ENCODE results near the gene SLC34A1. TPM values are rescaled to one million over a fixed set of nuclear protein-coding genes. Genes with fewer than 3 reads are reported as not detected.

Gene SLC34A1
- total RNA-seq, 1 donor from 2014 or later = not detected

DNA sequence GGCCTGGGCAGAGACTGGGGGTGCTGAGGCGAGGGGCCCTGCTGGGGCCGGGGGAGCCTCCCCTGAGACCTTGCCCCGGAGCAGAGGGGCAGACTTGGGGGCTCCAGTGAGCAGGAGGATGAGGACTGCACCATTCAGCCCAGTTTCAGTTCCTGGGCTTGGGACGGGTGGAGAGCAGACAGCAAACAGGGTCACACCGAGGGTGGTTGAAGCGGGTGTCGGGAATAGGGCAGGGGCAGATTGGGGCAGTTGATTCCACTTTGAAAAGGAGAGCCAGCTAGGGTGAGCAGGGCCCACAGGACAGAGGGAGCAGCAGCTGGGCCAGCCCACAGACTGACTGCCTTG is 46.7 kb downstream of the SLC34A1 start:
- H3K4me1 Mint-ChIP-seq = peaks cover 75% of the 10 kb centered on the region
- H3K36me3 Mint-ChIP-seq (ENCODE audit: low read depth) = peaks cover 42% of the 10 kb centered on the region
- TF ChIP-seq, protein P1, sequence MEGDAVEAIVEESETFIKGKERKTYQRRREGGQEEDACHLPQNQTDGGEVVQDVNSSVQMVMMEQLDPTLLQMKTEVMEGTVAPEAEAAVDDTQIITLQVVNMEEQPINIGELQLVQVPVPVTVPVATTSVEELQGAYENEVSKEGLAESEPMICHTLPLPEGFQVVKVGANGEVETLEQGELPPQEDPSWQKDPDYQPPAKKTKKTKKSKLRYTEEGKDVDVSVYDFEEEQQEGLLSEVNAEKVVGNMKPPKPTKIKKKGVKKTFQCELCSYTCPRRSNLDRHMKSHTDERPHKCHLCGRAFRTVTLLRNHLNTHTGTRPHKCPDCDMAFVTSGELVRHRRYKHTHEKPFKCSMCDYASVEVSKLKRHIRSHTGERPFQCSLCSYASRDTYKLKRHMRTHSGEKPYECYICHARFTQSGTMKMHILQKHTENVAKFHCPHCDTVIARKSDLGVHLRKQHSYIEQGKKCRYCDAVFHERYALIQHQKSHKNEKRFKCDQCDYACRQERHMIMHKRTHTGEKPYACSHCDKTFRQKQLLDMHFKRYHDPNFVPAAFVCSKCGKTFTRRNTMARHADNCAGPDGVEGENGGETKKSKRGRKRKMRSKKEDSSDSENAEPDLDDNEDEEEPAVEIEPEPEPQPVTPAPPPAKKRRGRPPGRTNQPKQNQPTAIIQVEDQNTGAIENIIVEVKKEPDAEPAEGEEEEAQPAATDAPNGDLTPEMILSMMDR (IDR thresholded peaks at IDR 0.05) = no peak
- intact Hi-C loops (cut with micrococcal nuclease) = loop anchor here (1.0 kb wide), 4 partner anchors 15 to 41 kb away; partner anchors contain the start of gene PRR7
- peak overlapping the region; percentile 89 for H3K27ac Mint-ChIP-seq
- DNase-seq (peak; percentile 34), ATAC-seq (ENCODE audit: low read depth) (no peak)
- ChIA-PET CTCF (interaction anchor here (1.3 to 4.9 kb wide), 5 partner anchors 14 to 42 kb away, joined by 3 to 29 read pairs (median 20); partner anchors contain the start of gene PRR7), POLR2A (interaction anchor here (0.9 to 12.5 kb wide), 9 partner anchors 14 to 894 kb away, joined by 3 to 296 read pairs (median 12); partner anchors contain the start of genes DOK3, PDLIM7, PFN3 and PRR7)
- H3K4me3 Mint-ChIP-seq = peak overlapping the region; percentile 88
- H3K9me3 Mint-ChIP-seq = no peaks in the 10 kb centered on the region
- no peaks in the 10 kb centered on the region for H3K27me3 Mint-ChIP-seq

DNA sequence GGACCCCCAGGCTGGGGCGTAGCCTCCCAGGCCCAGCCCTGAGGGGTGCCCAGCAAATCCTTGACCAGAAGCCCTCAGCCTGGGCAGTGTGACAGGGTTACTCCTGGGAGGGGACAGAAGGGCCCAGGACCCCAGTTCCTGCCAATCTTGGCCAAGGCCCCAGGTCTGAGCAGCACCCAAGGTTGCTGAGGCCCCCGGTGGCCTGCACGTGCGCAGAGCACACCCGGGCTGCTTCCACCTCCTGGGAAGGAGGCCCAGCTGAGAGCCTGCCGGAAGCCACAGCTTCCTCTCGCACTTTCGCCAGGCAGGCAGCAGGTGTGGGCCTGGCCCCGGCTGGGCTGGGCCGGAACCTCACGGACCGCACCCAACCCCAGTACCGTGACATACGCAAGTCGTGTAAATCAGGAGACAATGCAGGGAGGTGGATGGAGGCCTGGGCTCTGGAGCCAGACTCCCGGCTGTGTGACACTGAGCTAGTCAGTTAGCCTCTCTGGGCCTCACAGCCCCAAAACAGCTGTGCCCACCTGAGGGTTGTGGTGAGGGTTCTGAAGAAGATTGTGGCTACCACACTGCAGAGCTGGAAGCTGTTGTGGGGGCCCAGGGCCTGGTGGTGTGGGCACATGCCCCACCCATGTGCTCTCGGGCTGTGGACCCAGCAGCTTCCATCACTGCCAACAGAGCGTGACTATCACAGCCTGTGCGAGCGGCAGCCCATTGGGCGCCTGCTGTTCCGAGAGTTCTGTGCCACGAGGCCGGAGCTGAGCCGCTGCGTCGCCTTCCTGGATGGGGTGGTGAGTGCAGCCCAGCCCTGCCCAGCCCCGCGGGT is 47.3 kb downstream of the SLC34A1 start:
- TF ChIP-seq, protein P1 (IDR thresholded peaks at IDR 0.05) = no peak
- ChIA-PET CTCF (interaction anchor here (1.3 to 4.9 kb wide), 5 partner anchors 13 to 42 kb away, joined by 3 to 29 read pairs (median 20); partner anchors contain the start of gene PRR7), POLR2A (interaction anchor here (0.9 to 12.5 kb wide), 12 partner anchors 14 to 894 kb away, joined by 3 to 296 read pairs (median 5); partner anchors contain the start of genes DOK3, LMAN2, PDLIM7 and PFN3)
- H3K4me1 Mint-ChIP-seq = peaks cover 70% of the 10 kb centered on the region
- H3K4me3 Mint-ChIP-seq = peak overlapping the region; percentile 88
- intact Hi-C loops (cut with micrococcal nuclease) = loop anchor here (1.0 kb wide), 4 partner anchors 15 to 41 kb away; partner anchors contain the start of gene PRR7
- ATAC-seq (ENCODE audit: low read depth) = peak; percentile 53
- H3K9me3 Mint-ChIP-seq = no peaks in the 10 kb centered on the region
- no peaks in the 10 kb centered on the region for H3K27me3 Mint-ChIP-seq
- DNase-seq = peak; percentile 73
- H3K27ac Mint-ChIP-seq = peak overlapping the region; percentile 89
- H3K36me3 Mint-ChIP-seq (ENCODE audit: low read depth) = peaks cover 40% of the 10 kb centered on the region

DNA sequence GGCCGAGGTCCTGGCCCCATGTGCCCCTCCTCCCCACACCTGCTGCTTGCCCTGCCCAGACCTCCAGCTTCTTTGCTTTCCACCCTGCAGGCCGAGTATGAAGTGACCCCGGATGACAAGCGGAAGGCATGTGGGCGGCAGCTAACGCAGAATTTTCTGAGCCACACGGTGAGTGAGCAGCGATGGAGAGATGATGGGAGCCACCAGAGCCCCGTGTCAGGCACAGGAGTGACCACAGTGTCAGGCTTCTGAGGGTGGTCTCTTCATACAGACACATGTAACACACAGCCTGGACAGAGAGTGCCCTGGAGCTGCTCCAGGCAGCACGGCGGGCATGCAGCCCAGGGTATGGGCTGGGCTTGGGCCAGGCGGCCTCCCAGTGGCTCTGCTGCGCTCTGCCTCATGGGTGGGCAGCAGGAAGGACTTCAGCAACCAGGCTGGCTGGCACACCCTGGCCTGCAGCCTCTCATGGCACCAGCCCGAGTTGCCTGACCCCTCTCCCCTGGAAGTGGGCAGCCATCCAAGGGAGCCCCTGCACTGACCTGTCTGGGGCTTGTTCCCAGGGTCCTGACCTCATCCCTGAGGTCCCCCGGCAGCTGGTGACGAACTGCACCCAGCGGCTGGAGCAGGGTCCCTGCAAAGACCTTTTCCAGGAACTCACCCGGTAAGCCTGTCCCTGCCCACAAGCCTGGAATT is 48.1 kb downstream of the SLC34A1 start:
- Mint-ChIP-seq H3K4me1 (peaks cover 73% of the 10 kb centered on the region), H3K27ac (peak overlapping the region; percentile 89), H3K27me3 (no peaks in the 10 kb centered on the region), H3K4me3 (peak overlapping the region; percentile 88), H3K36me3 (ENCODE audit: low read depth) (peaks cover 48% of the 10 kb centered on the region), H3K9me3 (no peaks in the 10 kb centered on the region)
- no peak for ATAC-seq (ENCODE audit: low read depth)
- TF ChIP-seq, protein P1 (IDR thresholded peaks at IDR 0.05) = no peak
- POLR2A ChIA-PET = interaction anchor here (0.6 to 12.5 kb wide), 11 partner anchors 13 to 895 kb away, joined by 3 to 296 read pairs (median 6); partner anchors contain the start of genes DOK3, LMAN2, PDLIM7 and PRR7
- CTCF ChIA-PET = interaction anchor here (1.3 to 4.9 kb wide), 4 partner anchors 13 to 29 kb away, joined by 4 to 29 read pairs (median 22); partner anchors contain the start of gene PRR7
- intact Hi-C loops (cut with micrococcal nuclease) = no loop called here
- DNase-seq = no peak

DNA sequence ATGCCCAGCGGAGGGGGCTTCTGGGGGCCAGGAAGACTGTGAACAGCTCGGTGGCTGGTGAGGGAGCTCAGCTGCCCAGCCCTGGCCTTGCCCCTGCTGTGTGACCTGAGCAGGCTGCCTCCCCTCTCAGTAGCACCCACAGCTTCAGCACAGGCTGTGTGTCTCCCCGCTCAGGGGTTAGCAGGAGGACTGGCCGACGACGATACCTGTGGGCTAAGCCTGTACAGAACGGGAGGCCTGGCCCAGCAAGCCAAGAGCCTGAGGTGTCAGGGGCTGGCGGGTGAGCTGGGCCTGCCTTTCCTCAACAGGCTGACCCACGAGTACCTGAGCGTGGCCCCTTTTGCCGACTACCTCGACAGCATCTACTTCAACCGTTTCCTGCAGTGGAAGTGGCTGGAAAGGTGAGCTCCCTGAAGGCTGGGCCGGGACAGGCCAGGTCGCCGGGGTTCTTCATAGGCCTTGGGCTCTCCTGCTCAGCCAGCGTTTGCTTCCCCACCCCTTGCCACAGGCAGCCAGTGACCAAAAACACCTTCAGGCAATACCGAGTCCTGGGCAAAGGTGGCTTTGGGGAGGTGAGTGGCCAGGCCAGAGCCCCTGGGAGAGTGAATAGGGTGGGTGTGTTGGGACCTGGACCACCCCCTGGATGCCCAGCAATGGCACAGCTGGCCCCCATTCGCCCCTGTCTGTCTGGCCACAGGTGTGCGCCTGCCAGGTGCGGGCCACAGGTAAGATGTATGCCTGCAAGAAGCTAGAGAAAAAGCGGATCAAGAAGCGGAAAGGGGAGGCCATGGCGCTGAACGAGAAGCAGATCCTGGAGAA is 48.8 kb downstream of the SLC34A1 start:
- Mint-ChIP-seq H3K4me3 (no peak overlapping the region), H3K36me3 (ENCODE audit: low read depth) (peaks cover 55% of the 10 kb centered on the region), H3K27me3 (no peaks in the 10 kb centered on the region), H3K9me3 (no peaks in the 10 kb centered on the region), H3K4me1 (peaks cover 65% of the 10 kb centered on the region), H3K27ac (peak overlapping the region; percentile 20)
- no peak for ATAC-seq (ENCODE audit: low read depth)
- intact Hi-C loops (cut with micrococcal nuclease) = no loop called here
- ChIA-PET CTCF (interaction anchor here (1.9 to 4.9 kb wide), 2 partner anchors 12 to 21 kb away, joined by 5 to 29 read pairs; partner anchors contain the start of gene PRR7), POLR2A (interaction anchor here (0.6 to 12.5 kb wide), 5 partner anchors 12 to 81 kb away, joined by 3 to 296 read pairs (median 14); partner anchors contain the start of genes LMAN2 and PRR7)
- TF ChIP-seq, protein P1 (IDR thresholded peaks at IDR 0.05) = no peak
- no peak for DNase-seq
